K562 (cell line): ENCODE data around the gene SYNE1. TPM values are rescaled to one million over a fixed set of nuclear protein-coding genes. Genes with fewer than 3 reads are reported as not detected.

Experiments
- AFF4 ChIP-seq: sonication (generic); formaldehyde crosslinking; IDR thresholded peaks from 2 replicates; pipeline ENCODE4 v1.8.0; 2023; ENCODE audit warnings: mild to moderate bottlenecking, missing genetic modification reagents
- BRCA1 ChIP-seq, 2 experiments: fragments of 450-650 bp in 1 of 2; sonication (generic) in 1 of 2; formaldehyde crosslinking in 1 of 2; IDR thresholded peaks; 2 replicates each; pipeline versions ENCODE4 v1.5.0 to v1.6.1; 2017 to 2020; ENCODE audit warnings: mild to moderate bottlenecking in 1 of 2, missing genetic modification reagents in 1 of 2
- CAMTA2 ChIP-seq: fragments of 250-450 bp; sonication (Bioruptor Pico); conservative IDR thresholded peaks from 2 replicates; pipeline ENCODE4 v1.5.1; 2022
- CUX1 ChIP-seq: fragments of 200-800 bp; sonication (Bioruptor generic); IDR thresholded peaks from 2 replicates; pipeline ENCODE4 v1.6.1; 2016; ENCODE audit warnings: missing genetic modification characterization, missing compliant biosample characterization
- HNRNPL ChIP-seq: fragments of 200-400 bp; formaldehyde crosslinking; IDR thresholded peaks from 2 replicates; pipeline ENCODE4 v1.6.1; 2017; ENCODE audit warnings: low read depth, mild to moderate bottlenecking, low read length
- RNF219 ChIP-seq: fragments of 250-450 bp; sonication (Bioruptor Pico); IDR thresholded peaks from 2 replicates; pipeline ENCODE4 v1.5.0; 2022; ENCODE audit warnings: mild to moderate bottlenecking
- SPI1 ChIP-seq: IDR thresholded peaks from 2 replicates; pipeline ENCODE4 v1.6.1; 2011; ENCODE audit warnings: low read depth, low read length, control low read depth, borderline replicate concordance
- STAT5A ChIP-seq: IDR thresholded peaks from 2 replicates; pipeline ENCODE4 v1.6.1; 2012; ENCODE audit warnings: low read length, inconsistent platforms, borderline replicate concordance
- TFE3 ChIP-seq: fragments of 450-650 bp; formaldehyde crosslinking; IDR thresholded peaks from 2 replicates; pipeline ENCODE4 v1.4.0; 2020; ENCODE audit warnings: mild to moderate bottlenecking, mixed read lengths
- THAP7 ChIP-seq: fragments of 250-450 bp; sonication (Bioruptor Pico); IDR thresholded peaks from 2 replicates; pipeline ENCODE4 v1.5.0; 2021
- XRCC3 ChIP-seq: fragments of 450-650 bp; IDR thresholded peaks from 2 replicates; pipeline ENCODE4 v1.6.1; 2017; ENCODE audit warnings: mild to moderate bottlenecking, moderate library complexity
- polyA plus RNA-seq, 8 experiments: library from polyadenylated mRNA; depleted of rRNA in 4 of 8; stranded (reverse) in 5 of 8; unstranded in 3 of 8; fragments of >200 nt; fragmentation: Nextera tagmentation in 2 of 8; fragmentation: Illumina TruSeq in 1 of 8; extraction: Ambion mirVana in 2 of 8; extraction: Trizol in 1 of 8; gene quantifications; 2 replicates each; pipeline versions ENCODE4 v1.2.1 to v1.2.3, GENCODE V29; 2011 to 2014; ENCODE audit warnings: inconsistent platforms in 1 of 8, missing spikeins in 1 of 8
- total RNA-seq, 7 experiments: library from RNA; depleted of rRNA in 6 of 7; stranded (reverse); fragments of >200 nt in 6 of 7; fragmentation: Illumina TruSeq in 2 of 7; extraction: Trizol in 2 of 7; gene quantifications; 2 replicates each; pipeline versions ENCODE4 v1.2.1 to v1.2.3, GENCODE V29; 2011 to 2021; ENCODE audit warnings: low replicate concordance in 1 of 7

SYNE1 gene
- total and polyA plus RNA-seq, 9 of the 15 experiments (the other 6 are each of a cell fraction or from before 2014, with no cell fraction given) = under 0.01 to 0.42 (median 0.08) TPM; not detected in 1

GRCh38 chr6:152563177-152563576 lies 74.0 kb downstream of the SYNE1 start (continued):
- TF ChIP-seq AFF4 (CRISPR knock-in tag) = no peak
- no peak for TF ChIP-seq CUX1
- TF ChIP-seq BRCA1 (IDR thresholded peaks at IDR 0.05) = no peak
- no peak for TF ChIP-seq BRCA1 (CRISPR knock-in tag; IDR thresholded peaks at IDR 0.05)
- no peak for TF ChIP-seq CAMTA2
- TF ChIP-seq XRCC3 = no peak
- TF ChIP-seq STAT5A = no peak
- TF ChIP-seq HNRNPL = no peak
- no peak for TF ChIP-seq THAP7 (CRISPR knock-in tag)
- TF ChIP-seq RNF219 (CRISPR knock-in tag) = no peak
- TF ChIP-seq SPI1 = no peak
- no peak for TF ChIP-seq TFE3 (CRISPR knock-in tag)
- TF ChIP-seq, all 486 proteins: peak for 0
